OCI-LY1 (cell line): ENCODE measurements around the gene ADGRV1.

Source experiments
- H2AFZ ChIP-seq: fragments of 200-600 bp; sonication (generic), shearing (Covaris generic); 2 replicates; pipeline ENCODE4 v1.6.0; 2014; ENCODE audit warnings: antibody characterized with exemption, mild to moderate bottlenecking, low read length
- H3F3A ChIP-seq: fragments of 200-600 bp; sonication (generic), shearing (Covaris generic); 2 replicates; pipeline ENCODE4 v1.6.0; 2014; ENCODE audit warnings: mild to moderate bottlenecking, antibody characterized with exemption, low read length, moderate library complexity; ENCODE audit not compliant: insufficient read depth
- H3K27ac ChIP-seq: fragments of 200-600 bp; sonication (generic); 2 replicates; pipeline ENCODE4 v1.5.1; 2014; ENCODE audit warnings: low read length, mixed run types, mild to moderate bottlenecking, low read depth; ENCODE audit not compliant: poor library complexity, severe bottlenecking
- H3K27me3 ChIP-seq: fragments of 200-600 bp; sonication (generic); 2 replicates; pipeline ENCODE4 v1.6.0; 2014; ENCODE audit warnings: antibody characterized with exemption, mild to moderate bottlenecking, low read length, moderate library complexity; ENCODE audit not compliant: insufficient read depth
- H3K36me3 ChIP-seq: fragments of 200-600 bp; sonication (generic); 2 replicates; pipeline ENCODE4 v1.6.1; 2014; ENCODE audit warnings: mild to moderate bottlenecking, antibody characterized with exemption, low read length, moderate library complexity, mixed read lengths; ENCODE audit not compliant: insufficient read depth
- H3K4me1 ChIP-seq: fragments of 200-600 bp; sonication (generic); 2 replicates; pipeline ENCODE4 v1.5.1; 2014; ENCODE audit warnings: mild to moderate bottlenecking, low read length, moderate library complexity; ENCODE audit not compliant: insufficient read depth, severe bottlenecking
- H3K4me2 ChIP-seq: fragments of 200-600 bp; sonication (generic), shearing (Covaris generic); 2 replicates; pipeline ENCODE4 v1.6.1; 2014; ENCODE audit warnings: low read length
- H3K4me3 ChIP-seq: fragments of 200-600 bp; sonication (generic); 2 replicates; pipeline ENCODE4 v1.5.1; 2014; ENCODE audit warnings: low read length, low read depth, mild to moderate bottlenecking, mixed read lengths; ENCODE audit not compliant: poor library complexity, severe bottlenecking
- H3K79me2 ChIP-seq: fragments of 200-600 bp; shearing (Covaris generic); 2 replicates; pipeline ENCODE4 v1.6.1; 2016; ENCODE audit warnings: mixed run types, low read length, mixed read lengths; ENCODE audit not compliant: insufficient read depth
- H3K9ac ChIP-seq: fragments of 200-600 bp; sonication (generic), shearing (Covaris generic); 2 replicates; pipeline ENCODE4 v1.6.1; 2014; ENCODE audit warnings: mild to moderate bottlenecking, low read length, mixed read lengths
- H3K9me2 ChIP-seq: fragments of 200-600 bp; sonication (generic), shearing (Covaris generic); 2 replicates; pipeline ENCODE4 v1.6.1; 2014; ENCODE audit warnings: low read depth, mild to moderate bottlenecking, low read length, mixed read lengths
- H3K9me3 ChIP-seq: fragments of 200-600 bp; shearing (Covaris generic); 2 replicates; pipeline ENCODE4 v1.6.1; 2014; ENCODE audit warnings: low read length, mixed read lengths
- H4K20me1 ChIP-seq: fragments of 200-600 bp; sonication (generic), shearing (Covaris generic); 2 replicates; pipeline ENCODE4 v1.6.0; 2016; ENCODE audit warnings: mild to moderate bottlenecking, low read length; ENCODE audit not compliant: insufficient read depth
- EZH2 ChIP-seq: fragments of 200-600 bp; sonication (generic), shearing (Covaris generic); IDR thresholded peaks from 2 replicates; pipeline ENCODE4 v1.8.0; 2017; ENCODE audit warnings: borderline replicate concordance, mixed run types, mild to moderate bottlenecking, antibody characterized with exemption, low read length, moderate library complexity, mixed read lengths
- TF ChIP-seq, protein P1 (sequence below): fragments of 200-600 bp; sonication (generic), shearing (Covaris generic); IDR thresholded peaks from 2 replicates; pipeline ENCODE4 v1.5.1; 2017; ENCODE audit warnings: mild to moderate bottlenecking, antibody characterized with exemption, low read length, moderate library complexity, mixed read lengths

Gene ADGRV1

DNA sequence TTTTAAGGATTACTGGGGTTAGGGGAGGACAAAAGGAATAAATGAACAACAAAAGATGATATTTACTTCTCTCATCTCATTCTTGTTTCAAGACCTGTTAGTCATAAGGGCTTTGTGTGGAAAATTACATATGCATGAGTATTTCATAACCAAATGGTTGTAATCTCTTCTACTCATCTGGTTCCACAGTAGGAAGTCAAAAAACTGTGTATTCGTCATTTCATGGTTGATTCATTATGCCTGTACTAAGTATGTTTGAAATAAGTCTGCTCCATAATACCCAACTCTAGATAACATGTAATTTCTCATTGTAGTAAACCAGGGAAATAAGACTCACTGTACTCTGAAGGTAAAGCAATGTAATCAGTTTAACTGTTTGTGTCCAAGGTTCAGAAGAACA lies 611.7 kb downstream of the ADGRV1 start:
- H3K27me3 ChIP-seq = no peaks in the 10 kb centered on the region
- H3K4me3 ChIP-seq = no peak overlapping the region
- H3K27ac ChIP-seq = no peak overlapping the region
- no peak for TF ChIP-seq EZH2
- TF ChIP-seq, protein P1, sequence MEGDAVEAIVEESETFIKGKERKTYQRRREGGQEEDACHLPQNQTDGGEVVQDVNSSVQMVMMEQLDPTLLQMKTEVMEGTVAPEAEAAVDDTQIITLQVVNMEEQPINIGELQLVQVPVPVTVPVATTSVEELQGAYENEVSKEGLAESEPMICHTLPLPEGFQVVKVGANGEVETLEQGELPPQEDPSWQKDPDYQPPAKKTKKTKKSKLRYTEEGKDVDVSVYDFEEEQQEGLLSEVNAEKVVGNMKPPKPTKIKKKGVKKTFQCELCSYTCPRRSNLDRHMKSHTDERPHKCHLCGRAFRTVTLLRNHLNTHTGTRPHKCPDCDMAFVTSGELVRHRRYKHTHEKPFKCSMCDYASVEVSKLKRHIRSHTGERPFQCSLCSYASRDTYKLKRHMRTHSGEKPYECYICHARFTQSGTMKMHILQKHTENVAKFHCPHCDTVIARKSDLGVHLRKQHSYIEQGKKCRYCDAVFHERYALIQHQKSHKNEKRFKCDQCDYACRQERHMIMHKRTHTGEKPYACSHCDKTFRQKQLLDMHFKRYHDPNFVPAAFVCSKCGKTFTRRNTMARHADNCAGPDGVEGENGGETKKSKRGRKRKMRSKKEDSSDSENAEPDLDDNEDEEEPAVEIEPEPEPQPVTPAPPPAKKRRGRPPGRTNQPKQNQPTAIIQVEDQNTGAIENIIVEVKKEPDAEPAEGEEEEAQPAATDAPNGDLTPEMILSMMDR = no peak
- no peaks in the 10 kb centered on the region for H3K9me3 ChIP-seq
- H2AFZ ChIP-seq = no peak overlapping the region
- H3K79me2 ChIP-seq = no peaks in the 10 kb centered on the region
- H4K20me1 ChIP-seq = no peaks in the 10 kb centered on the region
- H3K9ac ChIP-seq = no peak overlapping the region
- H3F3A ChIP-seq = no peaks in the 10 kb centered on the region
- no peaks in the 10 kb centered on the region for H3K9me2 ChIP-seq
- H3K36me3 ChIP-seq = no peaks in the 10 kb centered on the region
- H3K4me1 ChIP-seq = no peaks in the 10 kb centered on the region
- H3K4me2 ChIP-seq = no peak overlapping the region

DNA sequence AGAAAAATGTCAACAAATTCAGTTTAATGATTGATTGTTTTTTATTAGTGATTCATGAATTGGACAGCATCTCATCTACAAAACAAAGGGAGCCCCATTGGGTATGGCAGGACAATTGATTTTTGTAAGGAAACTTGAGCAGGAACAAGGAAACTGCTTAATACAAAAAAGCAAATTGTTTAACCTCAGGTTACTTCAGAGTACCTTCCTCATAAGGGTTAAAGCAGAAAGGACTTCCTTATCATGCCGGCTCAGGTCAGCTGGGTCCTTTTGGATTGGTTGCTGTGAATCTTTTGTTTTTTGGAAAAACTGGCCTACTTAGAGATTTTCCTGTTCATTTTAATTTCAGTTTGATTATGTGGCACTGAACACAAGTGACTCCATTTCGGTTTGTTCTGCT lies 612.7 kb downstream of the ADGRV1 start:
- H3K79me2 ChIP-seq = no peaks in the 10 kb centered on the region
- H3K36me3 ChIP-seq = no peaks in the 10 kb centered on the region
- no peaks in the 10 kb centered on the region for H3K27me3 ChIP-seq
- no peaks in the 10 kb centered on the region for H3K9me3 ChIP-seq
- no peak overlapping the region for H3K4me2 ChIP-seq
- H2AFZ ChIP-seq = no peak overlapping the region
- no peaks in the 10 kb centered on the region for H4K20me1 ChIP-seq
- no peak for TF ChIP-seq EZH2
- TF ChIP-seq, protein P1 = no peak
- H3F3A ChIP-seq = no peaks in the 10 kb centered on the region
- H3K9ac ChIP-seq = no peak overlapping the region
- H3K27ac ChIP-seq = no peak overlapping the region
- H3K4me1 ChIP-seq = no peaks in the 10 kb centered on the region
- no peak overlapping the region for H3K4me3 ChIP-seq
- no peaks in the 10 kb centered on the region for H3K9me2 ChIP-seq

DNA sequence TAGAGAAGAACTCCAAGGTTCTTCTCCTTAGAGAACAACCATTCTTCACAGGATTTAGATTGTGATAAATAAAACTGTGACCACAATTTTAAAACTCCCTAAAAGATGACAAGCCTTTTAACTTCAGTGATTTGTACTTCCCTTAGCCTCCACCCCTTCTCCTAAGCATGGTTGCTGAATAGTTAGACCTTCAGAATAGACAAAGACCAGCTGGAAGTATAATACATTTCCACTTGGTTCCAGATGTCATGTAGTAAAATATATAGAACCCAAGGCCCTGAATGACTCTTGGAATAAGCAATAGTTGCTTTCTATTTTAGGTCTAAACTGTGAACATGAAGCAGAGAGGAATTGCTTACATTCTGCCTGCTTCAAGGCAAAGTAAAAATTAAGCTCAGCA lies 615.8 kb downstream of the ADGRV1 start:
- Histone ChIP-seq H3K4me3 (no peak overlapping the region), H3F3A (no peaks in the 10 kb centered on the region), H3K9me3 (no peaks in the 10 kb centered on the region), H3K79me2 (no peaks in the 10 kb centered on the region), H3K4me2 (no peak overlapping the region), H3K9ac (no peak overlapping the region), H3K36me3 (no peaks in the 10 kb centered on the region), H3K4me1 (no peaks in the 10 kb centered on the region), H3K27me3 (no peaks in the 10 kb centered on the region), H3K27ac (no peak overlapping the region), H4K20me1 (no peaks in the 10 kb centered on the region), H3K9me2 (no peaks in the 10 kb centered on the region), H2AFZ (no peak overlapping the region)
- TF ChIP-seq, protein P1 = no peak
- TF ChIP-seq EZH2 = no peak
